Measurements from ENCODE around the gene MREG.
"Not testable (repeated sequence)": the region's sequence is repeated elsewhere in the genome, so short reads cannot be mapped to it uniquely, and the experiment has no call there.

The MREG gene

DNA sequence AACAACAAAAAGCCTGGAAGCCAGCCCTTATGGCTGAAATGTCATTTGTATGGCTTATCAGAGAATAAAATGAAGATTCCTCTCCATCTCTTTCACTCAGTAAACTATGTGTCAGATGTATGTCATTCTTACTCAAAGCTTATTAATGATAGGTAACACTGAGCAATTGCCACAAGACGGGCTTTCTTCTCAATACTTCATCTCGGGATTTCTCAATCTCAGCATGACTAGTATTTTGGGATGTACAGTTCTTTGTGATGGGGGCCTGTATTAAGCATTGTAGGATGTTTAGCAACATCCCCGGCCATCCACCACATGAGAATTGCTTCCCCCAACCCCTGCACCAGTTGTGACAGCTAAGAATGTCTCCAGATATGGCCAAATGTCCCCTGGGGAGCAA lies 80.2 kb downstream of the MREG start:
- TF ChIP-seq, protein P1, sequence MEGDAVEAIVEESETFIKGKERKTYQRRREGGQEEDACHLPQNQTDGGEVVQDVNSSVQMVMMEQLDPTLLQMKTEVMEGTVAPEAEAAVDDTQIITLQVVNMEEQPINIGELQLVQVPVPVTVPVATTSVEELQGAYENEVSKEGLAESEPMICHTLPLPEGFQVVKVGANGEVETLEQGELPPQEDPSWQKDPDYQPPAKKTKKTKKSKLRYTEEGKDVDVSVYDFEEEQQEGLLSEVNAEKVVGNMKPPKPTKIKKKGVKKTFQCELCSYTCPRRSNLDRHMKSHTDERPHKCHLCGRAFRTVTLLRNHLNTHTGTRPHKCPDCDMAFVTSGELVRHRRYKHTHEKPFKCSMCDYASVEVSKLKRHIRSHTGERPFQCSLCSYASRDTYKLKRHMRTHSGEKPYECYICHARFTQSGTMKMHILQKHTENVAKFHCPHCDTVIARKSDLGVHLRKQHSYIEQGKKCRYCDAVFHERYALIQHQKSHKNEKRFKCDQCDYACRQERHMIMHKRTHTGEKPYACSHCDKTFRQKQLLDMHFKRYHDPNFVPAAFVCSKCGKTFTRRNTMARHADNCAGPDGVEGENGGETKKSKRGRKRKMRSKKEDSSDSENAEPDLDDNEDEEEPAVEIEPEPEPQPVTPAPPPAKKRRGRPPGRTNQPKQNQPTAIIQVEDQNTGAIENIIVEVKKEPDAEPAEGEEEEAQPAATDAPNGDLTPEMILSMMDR (IDR thresholded peaks at IDR 0.05) = no peak
- no peaks in the 10 kb centered on the region for H3K36me3 ChIP-seq
- no peaks in the 10 kb centered on the region for H3K9me3 ChIP-seq
- no peaks in the 10 kb centered on the region for H3K27me3 ChIP-seq
- H3K4me1 ChIP-seq = peaks cover 0 to 5% (median 2%) of the 10 kb centered on the region in 4 donors
- H3K27ac ChIP-seq = no peak overlapping the region
- H3K4me3 ChIP-seq = no peak overlapping the region
- no peak for DNase-seq
- intact Hi-C loops (cut with DNase I; ENCODE audit: low total_unique reads) = no loop called here

DNA sequence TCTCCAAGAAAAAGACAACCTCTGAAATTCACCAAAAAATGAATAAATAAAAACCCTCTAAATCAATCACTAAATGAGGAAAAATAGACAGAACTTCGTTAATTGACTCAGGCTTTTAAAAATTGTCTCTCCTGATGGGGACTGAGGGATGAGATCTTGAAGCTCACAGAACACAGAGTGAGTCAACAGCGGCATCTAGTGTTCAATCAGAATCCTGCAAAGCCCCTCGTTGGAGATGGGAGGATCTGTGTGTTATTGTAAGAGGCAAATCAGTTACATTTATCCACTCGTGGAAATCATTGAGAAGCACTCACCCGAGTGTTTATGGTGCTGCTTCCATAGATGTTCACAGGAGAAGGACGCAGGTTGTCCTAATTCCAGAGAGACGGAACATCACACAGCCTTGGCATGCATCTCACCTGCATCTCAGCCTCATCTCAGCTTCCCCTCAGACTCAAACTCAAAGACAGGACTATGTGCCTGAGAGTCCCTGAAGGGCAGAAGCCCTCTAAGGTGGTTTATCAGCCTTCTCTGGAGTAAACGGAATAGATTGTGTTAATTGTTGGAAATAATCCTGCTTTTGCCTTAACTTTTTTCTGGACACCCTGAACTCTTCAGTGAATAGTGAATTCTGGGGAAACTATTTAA lies 82.0 kb downstream of the MREG start:
- DNase-seq = peak; percentile 69 to 73
- TF ChIP-seq, protein P1 (IDR thresholded peaks at IDR 0.05) = peak; percentile 88 to 96
- H3K9me3 ChIP-seq = no peaks in the 10 kb centered on the region
- intact Hi-C loops (cut with DNase I; ENCODE audit: low total_unique reads) = no loop called here
- H3K27me3 ChIP-seq = no peaks in the 10 kb centered on the region
- no peaks in the 10 kb centered on the region for H3K36me3 ChIP-seq
- H3K27ac ChIP-seq = no peak overlapping the region
- H3K4me1 ChIP-seq = peaks cover 0 to 5% (median 2%) of the 10 kb centered on the region in 4 donors
- H3K4me3 ChIP-seq = peak overlapping the region; percentile 15 to 16

DNA sequence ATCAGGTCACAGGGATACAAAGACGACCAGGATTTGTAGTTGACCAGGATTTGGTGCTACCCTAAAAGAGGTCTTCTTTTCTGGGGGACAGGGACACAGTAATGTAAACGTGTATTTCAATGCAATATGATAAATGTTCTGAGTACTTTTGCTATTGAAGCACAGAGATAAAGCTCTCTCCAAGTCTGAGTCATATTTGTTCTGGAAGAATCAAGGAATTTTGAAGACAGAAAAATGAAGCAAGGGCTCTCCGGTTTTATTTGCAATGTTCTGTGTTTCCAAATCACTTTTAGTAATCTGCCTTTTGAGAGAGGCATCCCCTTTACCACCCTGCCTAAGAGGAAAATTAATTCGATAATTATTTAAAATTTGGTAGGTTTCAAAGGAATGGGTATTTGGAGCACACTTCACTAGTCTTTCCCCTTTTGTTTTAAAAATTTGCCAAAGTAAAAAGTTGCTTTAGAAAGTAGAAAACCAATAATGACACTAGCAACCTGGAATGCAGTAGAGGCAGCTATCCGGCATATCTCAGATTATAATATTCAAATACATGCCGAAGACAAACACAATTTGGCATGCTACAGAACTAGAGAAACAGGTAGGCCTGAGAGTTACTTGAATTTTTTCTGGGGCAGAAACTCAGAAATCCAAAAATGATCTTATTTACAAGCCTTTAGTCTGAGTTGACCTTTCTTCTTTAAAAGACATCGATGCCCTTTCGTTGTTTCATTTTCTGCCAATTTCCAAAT lies 82.7 kb downstream of the MREG start:
- DNase-seq = no peak
- intact Hi-C loops (cut with DNase I; ENCODE audit: low total_unique reads) = no loop called here
- Histone ChIP-seq H3K36me3 (no peaks in the 10 kb centered on the region), H3K4me1 (peaks cover 0 to 5% (median 2%) of the 10 kb centered on the region in 4 donors), H3K27me3 (no peaks in the 10 kb centered on the region), H3K9me3 (no peaks in the 10 kb centered on the region), H3K27ac (no peak overlapping the region), H3K4me3 (peak overlapping the region; percentile 15 to 16)
- TF ChIP-seq, protein P1 (IDR thresholded peaks at IDR 0.05) = no peak

DNA sequence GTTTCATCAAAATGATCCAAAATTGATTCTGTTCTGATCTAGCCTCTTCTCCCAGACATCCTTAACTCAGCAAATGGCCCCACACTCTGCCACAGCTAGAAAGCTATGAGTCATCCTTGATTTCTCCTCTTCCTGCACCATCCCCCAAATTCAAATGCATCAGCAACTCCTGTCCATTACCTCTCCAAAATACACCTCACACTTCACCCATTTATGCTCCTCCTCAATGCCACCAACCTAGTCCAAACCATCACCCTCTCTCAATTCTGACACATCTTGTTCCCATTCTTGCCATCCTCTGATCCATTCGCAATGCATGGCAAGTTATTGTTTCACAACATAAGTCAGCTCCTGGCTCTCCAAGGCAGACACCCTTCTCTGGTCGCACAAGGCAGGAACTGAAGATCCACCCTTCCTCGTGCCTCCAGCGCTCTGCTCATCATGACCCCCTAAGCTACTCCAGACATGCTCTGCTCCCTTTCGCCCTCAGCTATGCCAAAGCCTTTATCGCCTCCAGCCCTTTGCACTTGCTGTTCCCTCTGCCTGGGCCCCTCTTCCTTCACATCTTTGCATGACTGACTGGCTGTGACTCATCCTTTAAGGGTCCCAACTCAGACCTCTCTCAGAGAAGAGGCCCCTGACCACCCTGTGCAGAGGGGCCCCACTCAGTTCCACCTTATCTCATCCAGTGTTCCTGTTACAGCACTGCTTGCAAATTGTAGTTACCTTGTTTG lies 83.6 kb downstream of the MREG start:
- no peak for DNase-seq
- intact Hi-C loops (cut with DNase I; ENCODE audit: low total_unique reads) = no loop called here
- Histone ChIP-seq H3K27me3 (no peaks in the 10 kb centered on the region), H3K4me3 (no peak overlapping the region), H3K9me3 (no peaks in the 10 kb centered on the region), H3K27ac (no peak overlapping the region), H3K4me1 (peaks cover 0 to 5% (median 2%) of the 10 kb centered on the region in 4 donors), H3K36me3 (no peaks in the 10 kb centered on the region)
- TF ChIP-seq, protein P1 (IDR thresholded peaks at IDR 0.05) = no peak

DNA sequence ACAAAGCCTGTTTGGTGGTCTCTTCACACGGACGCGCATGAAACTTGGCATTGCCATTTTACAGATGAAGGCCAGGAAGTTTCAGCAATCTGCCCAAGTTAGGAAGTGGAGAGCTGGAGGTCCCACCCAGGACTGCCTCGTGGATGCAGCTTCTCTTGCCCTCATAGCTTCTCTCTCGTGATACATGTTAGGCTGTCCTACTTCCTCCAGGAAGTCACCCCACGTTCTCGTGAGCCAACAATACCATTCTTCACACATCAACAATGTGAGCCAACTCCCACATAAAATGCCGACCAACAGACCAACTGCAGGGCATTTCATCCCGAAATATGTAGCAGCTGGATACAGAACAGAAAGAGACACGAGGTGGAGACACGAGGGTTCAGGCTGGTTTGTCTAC lies 85.3 kb downstream of the MREG start:
- no peak for DNase-seq
- intact Hi-C loops (cut with DNase I; ENCODE audit: low total_unique reads) = no loop called here
- H3K36me3 ChIP-seq = no peaks in the 10 kb centered on the region
- H3K4me3 ChIP-seq = no peak overlapping the region
- H3K4me1 ChIP-seq = peaks cover 0 to 5% (median 2%) of the 10 kb centered on the region in 4 donors
- TF ChIP-seq, protein P1 (IDR thresholded peaks at IDR 0.05) = no peak
- no peaks in the 10 kb centered on the region for H3K9me3 ChIP-seq
- H3K27me3 ChIP-seq = no peaks in the 10 kb centered on the region
- H3K27ac ChIP-seq = no peak overlapping the region

DNA sequence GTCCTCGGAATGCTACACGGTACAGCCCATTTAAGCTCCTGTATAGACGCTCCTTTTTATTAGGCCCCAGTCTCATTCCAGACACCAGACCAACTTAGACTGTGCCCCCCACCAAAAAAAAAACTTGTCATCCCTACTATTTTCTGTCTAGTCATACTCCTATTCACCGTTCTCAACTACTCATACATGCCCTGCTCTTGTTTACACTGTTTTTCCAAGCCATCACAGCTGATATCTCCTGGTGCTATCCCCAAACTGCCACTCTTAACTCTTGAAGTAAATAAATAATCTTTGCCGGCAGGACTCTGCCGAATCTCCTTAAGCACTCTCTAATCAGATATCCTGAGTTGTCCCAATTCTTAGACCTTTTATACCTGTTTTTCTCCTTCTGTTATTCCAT lies 86.4 kb downstream of the MREG start:
- H3K27ac ChIP-seq; H3K4me3 ChIP-seq; intact Hi-C loops (cut with DNase I; ENCODE audit: low total_unique reads): not testable (repeated sequence)

More for the DNA sequence above, 86.4 kb downstream of the MREG start:
- not testable (repeated sequence) for H3K27me3 ChIP-seq, H3K9me3 ChIP-seq, H3K4me1 ChIP-seq, H3K36me3 ChIP-seq, DNase-seq

Data from tibial artery (tissue), 4 donors.